GM18907 (cell line): ENCODE data around the gene IMPDH2.
A peak's percentile ranks its signal among the peaks of the same experiment; 100 is the strongest.

Experiments used
- ATAC-seq: cut with Tn5 transposase; IDR thresholded peaks from one replicate; pipeline ENCODE4 v1.9.1; 2021; ENCODE audit warnings: mild to moderate bottlenecking, moderate library complexity; ENCODE audit not compliant: unreplicated experiment

Gene IMPDH2

GRCh38 chr3:49028673-49029562, at the start of gene IMPDH2:
IMPDH2 (minus strand) TSS chr3:49029398; CDS start chr3:49029350, 48 bp downstream.
- ATAC-seq = peak; percentile 84

- no peak for ATAC-seq
Measured at GRCh38 chr3:49076646-49077045, 47.4 kb upstream of the IMPDH2 start.

- ATAC-seq = no peak
Measured at GRCh38 chr3:49076116-49076515, 46.9 kb upstream of the IMPDH2 start.

- no peak for ATAC-seq
Measured at GRCh38 chr3:49058011-49058410, 28.8 kb upstream of the IMPDH2 start.

GRCh38 chr3:49057268-49057667, 28.1 kb upstream of the IMPDH2 start:
- no peak for ATAC-seq

- ATAC-seq = no peak
Measured at GRCh38 chr3:49054344-49054862, 25.2 kb upstream of the IMPDH2 start.

- ATAC-seq = no peak
Measured at GRCh38 chr3:49053543-49053942, 24.3 kb upstream of the IMPDH2 start.

- no peak for ATAC-seq
Measured at GRCh38 chr3:49035281-49035680, 6.1 kb upstream of the IMPDH2 start.

GRCh38 chr3:49034650-49035049, 5.5 kb upstream of the IMPDH2 start:
- no peak for ATAC-seq

- no peak for ATAC-seq
Measured at GRCh38 chr3:49032646-49033304, 3.6 kb upstream of the IMPDH2 start.

- no peak for ATAC-seq
Measured at GRCh38 chr3:49030321-49030720, 1.1 kb upstream of the IMPDH2 start.

- ATAC-seq = no peak
Measured at GRCh38 chr3:49029563-49029884, 326 bp upstream of the IMPDH2 start.

- no peak for ATAC-seq
Measured at GRCh38 chr3:49028298-49028672, 913 bp downstream of the IMPDH2 start.

GRCh38 chr3:49027634-49028033, 1.6 kb downstream of the IMPDH2 start:
- no peak for ATAC-seq

- ATAC-seq = no peak
Measured at GRCh38 chr3:49026536-49026935, 2.7 kb downstream of the IMPDH2 start.

- ATAC-seq = no peak
Measured at GRCh38 chr3:49025793-49026520, 3.2 kb downstream of the IMPDH2 start.

GRCh38 chr3:49025005-49025792, 4.0 kb downstream of the IMPDH2 start:
- ATAC-seq = no peak

GRCh38 chr3:49024449-49024848, 4.7 kb downstream of the IMPDH2 start:
- ATAC-seq = no peak

- no peak for ATAC-seq
Measured at GRCh38 chr3:49023775-49024174, 5.4 kb downstream of the IMPDH2 start.

- ATAC-seq = no peak
Measured at GRCh38 chr3:49022688-49023171, 6.5 kb downstream of the IMPDH2 start.
